ENCODE data around the gene ASAP2. TPM values are rescaled to one million over a fixed set of nuclear protein-coding genes. Genes with fewer than 3 reads are reported as not detected.

ASAP2 gene
- total RNA-seq, 1 experiment from 2014 or later: 25.2 TPM

- DNase-seq (no peak), ATAC-seq (no peak)
- ChIA-PET CTCF (no interaction called here), POLR2A (ENCODE audit: unreplicated experiment) (no interaction called here)
- Histone ChIP-seq H2AFZ (ENCODE audit: low read length) (no peak overlapping the region), H3K4me1 (ENCODE audit: insufficient read depth, low read length) (peaks cover 48% of the 10 kb centered on the region), H3K79me2 (ENCODE audit: low read length) (no peaks in the 10 kb centered on the region), H3K9me2 (replicated peaks; ENCODE audit: low read length) (no peaks in the 10 kb centered on the region), H3K27ac (ENCODE audit: low read length) (no peak overlapping the region), H3K4me3 (ENCODE audit: low read length) (no peak overlapping the region), H3K9me3 (ENCODE audit: low read length) (no peaks in the 10 kb centered on the region), H3K4me2 (ENCODE audit: low read length) (no peak overlapping the region), H4K20me1 (ENCODE audit: low read length) (no peaks in the 10 kb centered on the region), H3K36me3 (ENCODE audit: low read depth, low read length) (peaks cover 33% of the 10 kb centered on the region), H3F3A (ENCODE audit: low read length, unreplicated experiment) (peaks cover 8% of the 10 kb centered on the region), H3K27me3 (ENCODE audit: low read length) (no peaks in the 10 kb centered on the region), H3K9ac (ENCODE audit: low read length) (no peak overlapping the region)
- BruUV-seq (replicated peaks): no TSS peak
- intact Hi-C loops (cut with micrococcal nuclease): no loop called here
- TF ChIP-seq EZH2 (IDR thresholded peaks at IDR 0.05; ENCODE audit: low read length, unreplicated experiment): no peak
- TF ChIP-seq CTCF (conservative IDR thresholded peaks at IDR 0.05; ENCODE audit: low read depth, low read length): no peak
- no peak for TF ChIP-seq EZH2phosphoT487 (IDR thresholded peaks at IDR 0.05; ENCODE audit: borderline replicate concordance, low read length)
These were observed 169.3 kb downstream of the ASAP2 start for GRCh38 chr2:9375857-9376428.

- DNase-seq: no peak
- ChIA-PET POLR2A (ENCODE audit: unreplicated experiment) (interaction anchor here (0.8 kb wide), 1 partner anchor 15 kb away, joined by 6 read pairs; no protein-coding TSS in a partner anchor), CTCF (no interaction called here)
- H3K27ac ChIP-seq (ENCODE audit: low read length): peak overlapping the region; percentile 89
- peaks cover 52% of the 10 kb centered on the region for H3K4me1 ChIP-seq (ENCODE audit: insufficient read depth, low read length)
- peaks cover 33% of the 10 kb centered on the region for H3K36me3 ChIP-seq (ENCODE audit: low read depth, low read length)
- BruUV-seq (replicated peaks): no TSS peak
- no peak for ATAC-seq
- TF ChIP-seq CTCF (conservative IDR thresholded peaks at IDR 0.05; ENCODE audit: low read depth, low read length): no peak
- TF ChIP-seq EZH2phosphoT487 (IDR thresholded peaks at IDR 0.05; ENCODE audit: borderline replicate concordance, low read length): no peak
- TF ChIP-seq EZH2 (IDR thresholded peaks at IDR 0.05; ENCODE audit: low read length, unreplicated experiment): no peak
- H3K9me2 ChIP-seq (replicated peaks; ENCODE audit: low read length): no peaks in the 10 kb centered on the region
- H3F3A ChIP-seq (ENCODE audit: low read length, unreplicated experiment): peaks cover 11% of the 10 kb centered on the region
- no peaks in the 10 kb centered on the region for H3K9me3 ChIP-seq (ENCODE audit: low read length)
- H3K9ac ChIP-seq (ENCODE audit: low read length): peak overlapping the region; percentile 63
- no peak overlapping the region for H2AFZ ChIP-seq (ENCODE audit: low read length)
- no peaks in the 10 kb centered on the region for H3K27me3 ChIP-seq (ENCODE audit: low read length)
- intact Hi-C loops (cut with micrococcal nuclease): no loop called here
- H3K79me2 ChIP-seq (ENCODE audit: low read length): no peaks in the 10 kb centered on the region
- no peaks in the 10 kb centered on the region for H4K20me1 ChIP-seq (ENCODE audit: low read length)
- no peak overlapping the region for H3K4me3 ChIP-seq (ENCODE audit: low read length)
- peak overlapping the region; percentile 55; the same call in 1 of the 2 replicates for H3K4me2 ChIP-seq (ENCODE audit: low read length)
These were observed 171.0 kb downstream of the ASAP2 start for GRCh38 chr2:9377461-9378097.
